GM12878 (cell line): ENCODE results near the gene KPNA1. TPM values are rescaled to one million over a fixed set of nuclear protein-coding genes. Genes with fewer than 3 reads are reported as not detected.

ENCODE experiments used
- ATAC-seq: fragments of 200-7000 bp; cut with Tn5 transposase; 3 replicates; pipeline ENCODE4 v1.9.1; 2020; ENCODE audit warnings: mild to moderate bottlenecking, moderate library complexity
- BruUV-seq: library from RNA; stranded (reverse); fragments of 400-500 nt; replicated peaks from 2 replicates; lab custom pipeline; 2021; lab: Mats Ljungman, UMichigan
- CTCF ChIA-PET: fragments of 300-600 bp; sonication (Branson Sonifier 250); formaldehyde crosslinking; extraction: SDS; loops from one replicate; lab custom pipeline; 2021; ENCODE audit warnings: inconsistent platforms; lab: Yijun Ruan, JAX
- POLR2A ChIA-PET: fragments of 350-600 bp; formaldehyde crosslinking; extraction: SDS; loops from one replicate; lab custom pipeline; 2021; ENCODE audit warnings: inconsistent platforms; lab: Charles Lee
- RAD21 ChIA-PET: fragments of 300-600 bp; sonication (Branson Sonifier 250); formaldehyde crosslinking; loops from one replicate; lab custom pipeline; 2023; ENCODE audit warnings: antibody characterized with exemption; ENCODE audit not compliant: unreplicated experiment; lab: Charles Lee
- SMC1A ChIA-PET: fragments of 300-600 bp; sonication (Branson Sonifier 250); formaldehyde crosslinking; loops from one replicate; lab custom pipeline; 2023; ENCODE audit not compliant: unreplicated experiment, uncharacterized antibody; lab: Charles Lee
- DNase-seq: peaks from one replicate; pipeline ENCODE4 v3.0.0-alpha.2; 2011; ENCODE audit warnings: low read depth, low spot score
- FAIRE-seq: peaks from 3 replicates; lab custom pipeline; 2011; peaks lifted over from hg19 to GRCh38; lab: Jason Lieb, UNC
- H2AFZ ChIP-seq: 2 replicates; pipeline ENCODE4 v1.6.0; 2011; ENCODE audit warnings: low read depth, low read length, control low read depth; ENCODE audit not compliant: control insufficient read depth
- H3K27ac ChIP-seq: 2 replicates; pipeline ENCODE4 v1.5.1; 2011; ENCODE audit warnings: control low read depth; ENCODE audit not compliant: control insufficient read depth, insufficient read depth
- H3K27me3 ChIP-seq, 2 experiments: replicated peaks in 1 of 2; 2 replicates each; pipeline versions ENCODE4 v1.6.0 to v1.6.1; 2011; ENCODE audit warnings: low read length in 1 of 2; ENCODE audit not compliant: control insufficient read depth in 2 of 2, insufficient read depth in 2 of 2
- H3K36me3 ChIP-seq, 2 experiments: 2 replicates each; pipeline ENCODE4 v1.5.1; 2011; ENCODE audit warnings: low read length in 1 of 2; ENCODE audit not compliant: control insufficient read depth in 2 of 2, insufficient read depth in 2 of 2
- H3K4me1 ChIP-seq: 2 replicates; pipeline ENCODE4 v1.6.1; 2011; ENCODE audit warnings: mild to moderate bottlenecking, low read length, moderate library complexity, mixed read lengths; ENCODE audit not compliant: control insufficient read depth, insufficient read depth
- H3K4me2 ChIP-seq: 2 replicates; pipeline ENCODE4 v1.6.0; 2011; ENCODE audit warnings: control low read depth; ENCODE audit not compliant: control insufficient read depth, insufficient read depth
- H3K4me3 ChIP-seq: fragments of 200-600 bp; sonication (generic); 2 replicates; pipeline ENCODE4 v1.5.1; 2016
- H3K79me2 ChIP-seq: 2 replicates; pipeline ENCODE4 v1.6.0; 2011; ENCODE audit warnings: low read length; ENCODE audit not compliant: control insufficient read depth, insufficient read depth
- H3K9ac ChIP-seq: 2 replicates; pipeline ENCODE4 v1.8.0; 2011; ENCODE audit warnings: low read length, control low read depth, mixed read lengths; ENCODE audit not compliant: control insufficient read depth, insufficient read depth
- H3K9me3 ChIP-seq: replicated peaks from 3 replicates; pipeline ENCODE4 v1.5.1; 2011; ENCODE audit warnings: mild to moderate bottlenecking, low read length; ENCODE audit not compliant: control insufficient read depth, insufficient read depth
- H4K20me1 ChIP-seq: 2 replicates; pipeline ENCODE4 v1.6.0; 2011; ENCODE audit not compliant: control insufficient read depth, insufficient read depth
- BHLHE40 ChIP-seq, 2 experiments: fragments of 450-650 bp in 1 of 2; IDR thresholded peaks; 2 replicates each; pipeline ENCODE4 v1.6.1; 2011 to 2017; ENCODE audit warnings: low read depth in 2 of 2, borderline replicate concordance in 1 of 2, improper control_type of control experiment in 1 of 2, low read length in 1 of 2, mild to moderate bottlenecking in 1 of 2
- KDM1A ChIP-seq: fragments of 200-600 bp; sonication (generic); IDR thresholded peaks from 2 replicates; pipeline ENCODE4 v1.6.1; 2016; ENCODE audit warnings: borderline replicate concordance
- MEF2A ChIP-seq: IDR thresholded peaks from 2 replicates; pipeline ENCODE4 v1.6.1; 2011; ENCODE audit warnings: low read depth, mild to moderate bottlenecking, low read length, moderate library complexity; ENCODE audit not compliant: insufficient read depth
- MTA3 ChIP-seq: IDR thresholded peaks from 2 replicates; pipeline ENCODE4 v1.6.1; 2012; ENCODE audit warnings: low read length, inconsistent platforms, borderline replicate concordance
- NFYB ChIP-seq: IDR thresholded peaks from 2 replicates; pipeline ENCODE4 v1.6.1; 2011; ENCODE audit warnings: low read depth, mild to moderate bottlenecking, low read length, improper control_type of control experiment, moderate library complexity; ENCODE audit not compliant: insufficient read depth
- SKIL ChIP-seq: fragments of 450-650 bp; IDR thresholded peaks from 2 replicates; pipeline ENCODE4 v1.6.1; 2017; ENCODE audit warnings: mild to moderate bottlenecking, low read depth, inconsistent platforms; ENCODE audit not compliant: poor library complexity, severe bottlenecking
- SREBF1 ChIP-seq: IDR thresholded peaks from 2 replicates; pipeline ENCODE4 v1.6.1; 2012; ENCODE audit warnings: mild to moderate bottlenecking, low read length
- SRF ChIP-seq, 2 experiments: IDR thresholded peaks; 2 replicates each; pipeline ENCODE4 v1.6.1; 2011; ENCODE audit warnings: low read depth in 2 of 2, low read length in 2 of 2, mild to moderate bottlenecking in 1 of 2, moderate library complexity in 1 of 2
- ZBTB40 ChIP-seq: fragments of 450-650 bp; IDR thresholded peaks from 2 replicates; pipeline ENCODE4 v1.6.1; 2016; ENCODE audit warnings: mild to moderate bottlenecking, moderate library complexity, borderline replicate concordance
- ZNF24 ChIP-seq: fragments of 450-650 bp; IDR thresholded peaks from 2 replicates; pipeline ENCODE4 v1.6.1; 2017; ENCODE audit warnings: antibody characterized with exemption, mild to moderate bottlenecking
- WGBS: methylation state at CpG from one replicate; pipeline ENCODE4 v1.1.6; 2016; ENCODE audit warnings: low lambda C conversion rate; ENCODE audit not compliant: insufficient replicate concordance, insufficient coverage; ENCODE audit errors: missing lambda C conversion rate; 5-methylcytosine and 5-hydroxymethylcytosine counted together
- in situ Hi-C: fragments of 300-500 bp; cut with MboI; formaldehyde crosslinking; loops from 9 replicates; pipeline ENCODE4 v1.14.3; 2018; ENCODE audit warnings: mixed read lengths
- intact Hi-C: fragments of 100-400 bp; cut with micrococcal nuclease; formaldehyde crosslinking; loops from one replicate; pipeline ENCODE4 v1.14.2; 2022; ENCODE audit not compliant: unreplicated experiment
- polyA plus RNA-seq, 11 experiments: library from polyadenylated mRNA; depleted of rRNA in 4 of 11; unstranded in 6 of 11; stranded (reverse) in 5 of 11; fragments of >200 nt; fragmentation: Nextera tagmentation in 4 of 11; fragmentation: Illumina TruSeq in 1 of 11; extraction: Ambion mirVana in 4 of 11; extraction: Trizol in 1 of 11; gene quantifications; 1 replicate in 1 of 11; 2 replicates in 10 of 11; pipeline versions ENCODE4 v1.2.1 to v1.2.3, GENCODE V29; 2011 to 2016; ENCODE audit warnings: inconsistent platforms in 2 of 11, missing spikeins in 2 of 11, low read depth in 1 of 11
- total RNA-seq, 4 experiments: library from RNA; depleted of rRNA in 3 of 4; stranded (reverse); fragments of >200 nt in 3 of 4; fragmentation: Illumina TruSeq in 1 of 4; extraction: Trizol in 1 of 4; gene quantifications; 2 replicates each; pipeline versions ENCODE4 v1.2.1 to v1.2.3, GENCODE V29; 2013 to 2021
- TF ChIP-seq, protein P1 (sequence below), 3 experiments: IDR thresholded peaks in 2 of 3; conservative IDR thresholded peaks in 1 of 3; 2 replicates each; pipeline ENCODE4 v1.5.1; 2011; ENCODE audit warnings: low read depth in 3 of 3, low read length in 3 of 3, mild to moderate bottlenecking in 3 of 3, control low read depth in 2 of 3, moderate library complexity in 2 of 3, inconsistent platforms in 1 of 3, mixed read lengths in 1 of 3; ENCODE audit not compliant: control insufficient read depth in 2 of 3, insufficient read depth in 1 of 3; ENCODE audit errors: extremely low read depth in 1 of 3
- TF ChIP-seq, protein P2 (sequence below): IDR thresholded peaks from 2 replicates; pipeline ENCODE4 v1.6.1; 2011; ENCODE audit warnings: low read depth, low read length, improper control_type of control experiment, borderline replicate concordance

Gene KPNA1
- total and polyA plus RNA-seq, 10 of the 15 experiments (the other 5 are each of a cell fraction or from before 2014, with no cell fraction given), result 8.5 to 52.7 (median 41.0) TPM

DNA sequence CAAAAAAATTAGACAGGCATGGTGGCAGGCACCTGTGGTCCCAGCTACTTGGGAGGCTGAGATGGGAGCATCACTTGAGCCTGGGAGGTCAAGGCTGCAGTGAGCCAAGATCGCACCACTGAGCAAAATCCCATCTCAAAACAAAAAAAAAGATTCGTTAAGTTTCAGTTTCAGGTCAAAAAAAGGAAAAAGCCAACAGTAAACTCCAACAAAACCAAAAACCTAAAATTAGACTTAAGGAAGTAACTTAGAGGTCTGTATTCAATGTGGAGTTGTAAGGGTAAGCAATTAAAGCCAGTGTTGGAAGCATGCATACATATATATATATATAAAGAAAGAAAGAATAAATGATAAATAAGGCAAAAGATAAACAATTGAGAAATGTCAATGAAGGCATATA, 11.8 kb downstream of the KPNA1 start (continued):
- TF ChIP-seq SRF (IDR thresholded peaks at IDR 0.05; ENCODE audit: low read depth in 2 of 2, low read length in 2 of 2) (no peak), MEF2A (no peak), KDM1A (no peak), NFYB (no peak)
- TF ChIP-seq, protein P1, sequence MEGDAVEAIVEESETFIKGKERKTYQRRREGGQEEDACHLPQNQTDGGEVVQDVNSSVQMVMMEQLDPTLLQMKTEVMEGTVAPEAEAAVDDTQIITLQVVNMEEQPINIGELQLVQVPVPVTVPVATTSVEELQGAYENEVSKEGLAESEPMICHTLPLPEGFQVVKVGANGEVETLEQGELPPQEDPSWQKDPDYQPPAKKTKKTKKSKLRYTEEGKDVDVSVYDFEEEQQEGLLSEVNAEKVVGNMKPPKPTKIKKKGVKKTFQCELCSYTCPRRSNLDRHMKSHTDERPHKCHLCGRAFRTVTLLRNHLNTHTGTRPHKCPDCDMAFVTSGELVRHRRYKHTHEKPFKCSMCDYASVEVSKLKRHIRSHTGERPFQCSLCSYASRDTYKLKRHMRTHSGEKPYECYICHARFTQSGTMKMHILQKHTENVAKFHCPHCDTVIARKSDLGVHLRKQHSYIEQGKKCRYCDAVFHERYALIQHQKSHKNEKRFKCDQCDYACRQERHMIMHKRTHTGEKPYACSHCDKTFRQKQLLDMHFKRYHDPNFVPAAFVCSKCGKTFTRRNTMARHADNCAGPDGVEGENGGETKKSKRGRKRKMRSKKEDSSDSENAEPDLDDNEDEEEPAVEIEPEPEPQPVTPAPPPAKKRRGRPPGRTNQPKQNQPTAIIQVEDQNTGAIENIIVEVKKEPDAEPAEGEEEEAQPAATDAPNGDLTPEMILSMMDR (IDR thresholded peaks at IDR 0.05 in 2 of 3, conservative IDR thresholded peaks at IDR 0.05 in 1 of 3; ENCODE audit: control insufficient read depth in 2 of 3, extremely low read depth in 1 of 3, insufficient read depth in 1 of 3, low read depth in 3 of 3, low read length in 3 of 3), result no peak
- TF ChIP-seq, all 136 proteins: peak for 0

DNA sequence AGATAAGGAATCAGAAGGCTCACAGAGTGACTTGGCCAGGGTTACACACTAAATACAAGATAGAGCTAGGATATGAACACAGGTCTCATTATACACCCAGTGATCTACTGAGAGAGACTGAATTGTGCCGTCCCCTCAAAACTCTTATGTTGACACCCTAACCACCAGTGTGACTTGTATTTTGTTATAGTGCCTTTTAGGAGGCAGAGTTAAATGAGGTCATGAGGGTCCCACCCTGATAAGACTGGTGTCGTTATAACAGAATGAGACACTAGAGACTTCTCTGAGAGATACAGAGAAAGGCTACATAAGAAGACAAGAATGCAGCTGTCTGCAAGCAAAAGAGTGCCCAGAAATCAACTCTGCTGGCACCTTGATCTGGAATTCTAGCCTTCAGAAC, 12.6 kb downstream of the KPNA1 start:
- Histone ChIP-seq H3K9me3 (peaks cover 4% of the 10 kb centered on the region; the same call in 1 of the 3 replicates), H2AFZ (no peak overlapping the region), H3K4me3 (no peak overlapping the region), H3K79me2 (peaks cover 68% of the 10 kb centered on the region), H4K20me1 (no peaks in the 10 kb centered on the region), H3K27me3 (no peaks in the 10 kb centered on the region), H3K27ac (no peak overlapping the region), H3K36me3 (0 out of 4 replicates have a peak, but pooled peaks cover 0 to 2% of the 10 kb centered on the region in 2 experiments), H3K9ac (no peak overlapping the region), H3K4me1 (peaks cover 9% of the 10 kb centered on the region), H3K4me2 (no peak overlapping the region)
- intact Hi-C loops (no loop called here), in situ Hi-C loops (no loop called here)
- no peak for TF ChIP-seq BHLHE40 (IDR thresholded peaks at IDR 0.05; ENCODE audit: borderline replicate concordance in 1 of 2, low read depth in 2 of 2, low read length in 1 of 2)
- TF ChIP-seq SKIL, result no peak
- TF ChIP-seq, protein P2, sequence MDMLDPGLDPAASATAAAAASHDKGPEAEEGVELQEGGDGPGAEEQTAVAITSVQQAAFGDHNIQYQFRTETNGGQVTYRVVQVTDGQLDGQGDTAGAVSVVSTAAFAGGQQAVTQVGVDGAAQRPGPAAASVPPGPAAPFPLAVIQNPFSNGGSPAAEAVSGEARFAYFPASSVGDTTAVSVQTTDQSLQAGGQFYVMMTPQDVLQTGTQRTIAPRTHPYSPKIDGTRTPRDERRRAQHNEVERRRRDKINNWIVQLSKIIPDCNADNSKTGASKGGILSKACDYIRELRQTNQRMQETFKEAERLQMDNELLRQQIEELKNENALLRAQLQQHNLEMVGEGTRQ, result no peak
- no peak for TF ChIP-seq ZBTB40
- TF ChIP-seq MTA3, result no peak
- TF ChIP-seq ZNF24, result no peak
- TF ChIP-seq SREBF1, result no peak
- no peak for TF ChIP-seq KDM1A
- ChIA-PET POLR2A (no interaction called here), RAD21 (no interaction called here), SMC1A (interaction anchor here (0.6 to 5.2 kb wide), 5 partner anchors 8 to 1403 kb away, joined by 3 to 27 read pairs (median 4); partner anchors contain the start of gene WDR5B), CTCF (interaction anchor here (1.3 to 3.2 kb wide), 3 partner anchors 9 to 195 kb away, joined by 3 to 13 read pairs (median 4); no protein-coding TSS in a partner anchor)
- DNase-seq (no peak), FAIRE-seq (no peak), ATAC-seq (no peak)
- BruUV-seq, result no TSS peak
- 97% methylated on average over 2 of the region's 2 CpGs for WGBS
